NB4 (cell line): ENCODE data around the gene ZBTB49.
"Not testable (repeated sequence)": the region's sequence is repeated elsewhere in the genome, so short reads cannot be mapped to it uniquely, and the experiment has no call there.

Experiments used
- DNase-seq: peaks from one replicate; pipeline ENCODE4 v3.0.0; 2010; ENCODE audit warnings: low read depth
- H3K4me3 ChIP-seq: one replicate; pipeline ENCODE4 v1.5.1; 2011; ENCODE audit warnings: mild to moderate bottlenecking, low read depth, low read length, moderate library complexity
- CTCF ChIP-seq: IDR thresholded peaks from one replicate; pipeline ENCODE4 v1.5.1; 2012; ENCODE audit warnings: low read depth, low read length
- MYC ChIP-seq: IDR thresholded peaks from 2 replicates; pipeline ENCODE4 v1.6.1; 2011; ENCODE audit warnings: low read depth, low read length
- POLR2A ChIP-seq: IDR thresholded peaks from 2 replicates; pipeline ENCODE4 v1.6.1; 2011; ENCODE audit warnings: mild to moderate bottlenecking; ENCODE audit not compliant: insufficient read length; ENCODE audit errors: extremely low read depth
- TF ChIP-seq, protein P1 (sequence below): IDR thresholded peaks from 2 replicates; pipeline ENCODE4 v1.6.1; 2011; ENCODE audit warnings: low read depth, low read length

The ZBTB49 gene

DNA sequence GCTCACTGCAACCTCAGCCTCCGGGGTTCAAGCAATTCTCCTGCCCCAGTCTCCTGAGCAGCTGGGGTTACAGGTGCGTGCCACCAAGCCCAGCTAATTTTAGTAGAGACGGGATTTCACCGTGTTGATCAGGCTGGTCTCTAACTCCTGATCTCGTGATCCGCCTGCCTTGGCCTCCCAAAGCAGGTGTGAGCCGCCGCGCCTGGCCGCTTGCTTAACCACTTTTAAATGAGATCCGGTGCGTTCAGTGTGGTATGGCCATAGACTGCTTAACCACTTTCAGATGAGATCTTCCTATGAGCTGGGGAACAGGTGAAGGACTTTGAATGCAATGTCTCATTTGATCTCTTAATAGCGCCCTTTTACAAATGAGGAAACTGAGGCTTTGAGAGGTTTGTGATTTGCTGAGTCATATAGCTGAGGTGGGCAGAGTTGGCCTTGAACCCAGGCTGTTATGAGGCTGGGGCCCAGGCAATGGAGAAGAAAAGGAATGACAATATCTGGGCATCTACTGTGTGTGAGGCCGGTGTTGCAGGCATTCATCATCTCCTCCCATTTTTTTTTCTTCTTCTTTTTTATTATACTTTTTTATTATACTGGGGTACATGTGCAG, 55.0 kb downstream of the ZBTB49 start:
- TF ChIP-seq, protein P1, sequence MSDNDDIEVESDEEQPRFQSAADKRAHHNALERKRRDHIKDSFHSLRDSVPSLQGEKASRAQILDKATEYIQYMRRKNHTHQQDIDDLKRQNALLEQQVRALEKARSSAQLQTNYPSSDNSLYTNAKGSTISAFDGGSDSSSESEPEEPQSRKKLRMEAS = no peak
- TF ChIP-seq CTCF (no peak), MYC (no peak), POLR2A (no peak)
- no peak for DNase-seq
- no peak overlapping the region for H3K4me3 ChIP-seq

DNA sequence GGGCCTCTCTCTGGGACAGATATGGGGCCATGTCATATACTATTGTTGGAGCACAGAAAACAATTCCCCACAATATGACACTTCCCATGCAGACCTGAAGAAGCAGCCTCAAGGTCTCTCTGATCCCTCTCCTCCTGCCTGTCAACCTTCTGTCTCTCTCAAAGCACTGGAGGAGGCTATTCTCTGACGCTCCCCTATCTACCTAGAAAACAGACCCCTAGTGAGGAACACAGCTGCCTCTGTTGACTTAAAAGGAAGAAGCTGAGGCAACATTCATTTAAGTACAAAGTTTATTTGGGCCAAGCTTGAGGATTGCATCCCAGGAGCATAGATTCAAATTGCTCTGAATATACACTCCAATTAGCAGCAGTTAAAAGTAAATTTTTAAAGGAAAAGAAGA, 57.5 kb downstream of the ZBTB49 start:
- no peak for TF ChIP-seq MYC
- TF ChIP-seq POLR2A = no peak
- TF ChIP-seq, protein P1 = no peak
- no peak for TF ChIP-seq CTCF
- H3K4me3 ChIP-seq = no peak overlapping the region
- DNase-seq = no peak

- not testable (repeated sequence) for H3K4me3 ChIP-seq
- DNase-seq = peak; percentile 26
These were observed 58.5 kb downstream of the ZBTB49 start for GRCh38 chr4:4348585-4348984.

GRCh38 chr4:4349867-4350266, 59.8 kb downstream of the ZBTB49 start:
- H3K4me3 ChIP-seq = no peak overlapping the region
- TF ChIP-seq MYC = no peak
- no peak for TF ChIP-seq CTCF
- TF ChIP-seq, protein P1 = no peak

DNA sequence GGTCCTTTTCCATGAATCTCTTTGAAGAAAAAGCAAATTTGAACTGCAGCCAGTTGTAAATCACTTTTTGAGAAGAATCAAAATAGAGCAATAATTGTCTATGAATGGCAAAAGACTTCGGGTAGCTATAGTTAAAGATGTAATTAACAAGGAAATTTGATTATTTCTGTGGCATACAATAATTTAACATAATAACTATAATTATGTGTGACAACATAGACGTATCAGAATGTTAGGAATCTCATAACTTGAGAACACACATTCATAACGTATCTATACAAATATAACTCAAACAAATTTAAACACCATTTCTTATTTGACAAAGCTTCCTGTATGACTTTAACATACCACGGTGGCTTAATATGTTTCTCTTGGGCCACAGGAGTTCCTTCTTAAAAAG, 60.9 kb downstream of the ZBTB49 start:
- no peak for DNase-seq
- no peak for TF ChIP-seq CTCF
- no peak for TF ChIP-seq POLR2A
- TF ChIP-seq, protein P1 = no peak
- no peak for TF ChIP-seq MYC

More at GRCh38 chr4:4349867-4350266, 59.8 kb downstream of the ZBTB49 start:
- no peak for DNase-seq

DNA sequence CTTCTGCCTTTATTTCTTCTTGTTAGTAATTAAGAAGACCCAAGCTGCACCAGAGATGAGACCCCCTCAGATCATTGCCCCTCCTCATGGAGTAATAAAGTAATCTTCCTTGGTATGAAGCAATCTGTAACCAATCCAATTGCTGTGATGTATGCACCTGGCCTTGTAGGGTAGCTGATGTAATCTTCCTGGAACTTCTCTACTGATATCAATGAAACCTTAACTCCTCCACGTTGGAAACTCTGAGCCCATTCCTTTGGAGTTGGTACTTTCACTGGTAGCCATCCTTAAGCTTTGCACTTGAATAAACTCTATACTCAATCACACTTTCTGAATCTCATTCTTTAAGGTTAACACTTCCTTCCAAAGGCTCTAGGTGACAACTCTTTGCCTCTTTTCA, 65.3 kb downstream of the ZBTB49 start:
- H3K4me3 ChIP-seq = no peak overlapping the region
- TF ChIP-seq CTCF = no peak
- TF ChIP-seq POLR2A = no peak
- TF ChIP-seq MYC = no peak
- TF ChIP-seq, protein P1 = no peak
- no peak for DNase-seq

More for the DNA sequence above, 60.9 kb downstream of the ZBTB49 start:
- no peak overlapping the region for H3K4me3 ChIP-seq
